Uterus (tissue), 4 donors: ENCODE measurements around the gene SPTLC3. TPM values are rescaled to one million over a fixed set of nuclear protein-coding genes. Genes with fewer than 3 reads are reported as not detected.

Experiments
- DNase-seq, 2 donors: peaks; one replicate each; pipeline ENCODE4 v3.0.0-alpha.2; 2019 to 2020
- H3K27ac ChIP-seq, 2 donors: fragments of 200-600 bp; sonication (generic); 1 replicate in 1 of 2; 2 replicates in 1 of 2; pipeline ENCODE4 v1.5.1; 2016 to 2018
- H3K27me3 ChIP-seq, 2 donors: fragments of 200-600 bp; sonication (generic); one replicate each; pipeline ENCODE4 v1.5.1; 2018 to 2019; ENCODE audit warnings: control low read depth in 1 of 2
- H3K36me3 ChIP-seq, 2 donors: fragments of 200-600 bp; sonication (generic); one replicate each; pipeline ENCODE4 v1.5.1; 2019; ENCODE audit warnings: control low read depth in 1 of 2
- H3K4me1 ChIP-seq, 2 donors: fragments of 200-600 bp; sonication (generic); one replicate each; pipeline ENCODE4 v1.5.1; 2018 to 2019; ENCODE audit warnings: control low read depth in 1 of 2
- H3K4me3 ChIP-seq, 2 donors: fragments of 200-600 bp; sonication (generic); 1 replicate in 1 of 2; 2 replicates in 1 of 2; pipeline ENCODE4 v1.5.1; 2018 to 2019; ENCODE audit warnings: mild to moderate bottlenecking in 1 of 2
- H3K9me3 ChIP-seq, 2 donors: fragments of 200-600 bp; sonication (generic); one replicate each; pipeline ENCODE4 v1.5.1; 2019; ENCODE audit warnings: control low read depth in 1 of 2
- CTCF ChIP-seq, 4 experiments: fragments of 200-600 bp in 2 of 4; fragments of 450-650 bp in 2 of 4; sonication (generic) in 2 of 4; IDR thresholded peaks; one replicate each; pipeline ENCODE4 v1.5.1; 2016 to 2019; ENCODE audit warnings: antibody characterized with exemption in 4 of 4, mild to moderate bottlenecking in 2 of 4, moderate library complexity in 1 of 4
- POLR2A ChIP-seq, 2 donors: fragments of 450-650 bp; IDR thresholded peaks; one replicate each; pipeline ENCODE4 v1.6.1; 2016; ENCODE audit warnings: antibody characterized with exemption in 2 of 2, mild to moderate bottlenecking in 1 of 2, moderate library complexity in 1 of 2
- intact Hi-C: fragments of 100-400 bp; cut with DNase I; formaldehyde crosslinking; loops from one replicate; pipeline ENCODE4 v1.15.1; 2023; ENCODE audit warnings: low total_unique reads
- total RNA-seq, 4 donors: library from RNA; depleted of rRNA in 3 of 4; stranded (reverse); fragments of >200 nt in 3 of 4; gene quantifications; one replicate each; pipeline versions ENCODE4 v1.1.0 to v1.2.4, GENCODE V29; 2014 to 2023
- donor health status: DM: yes; HTN: yes; CAD: no.

Gene SPTLC3
- total RNA-seq, 4 donors from 2014 or later, result 0.51 to 23.9 (median 4.5) TPM

GRCh38 chr20:13054011-13054410 lies 45.2 kb downstream of the SPTLC3 start:
- H3K27ac ChIP-seq, result no peak overlapping the region
- H3K4me1 ChIP-seq, result no peaks in the 10 kb centered on the region
- H3K36me3 ChIP-seq, result no peaks in the 10 kb centered on the region
- intact Hi-C loops, result no loop called here
- no peaks in the 10 kb centered on the region for H3K9me3 ChIP-seq
- H3K27me3 ChIP-seq, result no peaks in the 10 kb centered on the region
- H3K4me3 ChIP-seq, result no peak overlapping the region
- TF ChIP-seq CTCF (IDR thresholded peaks at IDR 0.05), result no peak
- no peak for TF ChIP-seq POLR2A (IDR thresholded peaks at IDR 0.05)
- no peak for DNase-seq

DNA sequence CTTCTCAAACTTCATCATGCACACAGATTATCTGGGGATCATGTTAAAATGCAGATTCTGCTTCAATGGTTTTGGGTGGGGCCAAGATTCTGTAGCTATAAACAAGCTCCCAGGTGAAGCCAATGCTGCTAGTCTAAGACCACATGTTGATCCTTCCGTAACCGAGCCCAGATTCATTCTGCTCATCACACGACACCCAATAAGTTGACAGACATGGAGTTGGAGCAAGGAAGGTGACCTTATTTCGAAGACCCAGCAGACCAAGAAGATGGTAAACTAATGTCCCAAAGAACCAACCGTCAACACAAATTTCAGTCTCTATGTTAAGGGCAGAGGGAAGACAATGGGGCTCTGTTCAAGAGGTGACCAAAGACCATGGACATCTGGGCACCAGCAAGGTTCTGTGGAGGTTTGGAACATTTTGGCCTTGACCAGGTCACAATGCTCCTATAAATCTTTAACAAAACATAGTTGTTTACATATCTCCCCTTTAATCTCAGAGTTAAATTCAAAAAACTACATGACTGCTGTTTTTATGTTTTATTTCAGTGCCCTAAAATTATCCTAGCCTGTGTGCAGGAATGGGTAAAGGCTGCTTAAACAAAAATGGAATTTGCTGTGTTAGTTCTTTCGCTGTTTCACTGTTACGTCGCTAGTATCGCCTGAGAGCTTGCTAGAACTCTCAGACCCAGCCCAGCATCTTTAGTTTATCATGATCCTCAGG lies 50.1 kb downstream of the SPTLC3 start:
- Histone ChIP-seq H3K36me3 (no peaks in the 10 kb centered on the region), H3K4me1 (no peaks in the 10 kb centered on the region), H3K27ac (no peak overlapping the region), H3K9me3 (no peaks in the 10 kb centered on the region), H3K27me3 (no peaks in the 10 kb centered on the region), H3K4me3 (no peak overlapping the region)
- no peak for DNase-seq
- intact Hi-C loops, result no loop called here
- TF ChIP-seq POLR2A (IDR thresholded peaks at IDR 0.05) (no peak), CTCF (IDR thresholded peaks at IDR 0.05) (no peak)

DNA sequence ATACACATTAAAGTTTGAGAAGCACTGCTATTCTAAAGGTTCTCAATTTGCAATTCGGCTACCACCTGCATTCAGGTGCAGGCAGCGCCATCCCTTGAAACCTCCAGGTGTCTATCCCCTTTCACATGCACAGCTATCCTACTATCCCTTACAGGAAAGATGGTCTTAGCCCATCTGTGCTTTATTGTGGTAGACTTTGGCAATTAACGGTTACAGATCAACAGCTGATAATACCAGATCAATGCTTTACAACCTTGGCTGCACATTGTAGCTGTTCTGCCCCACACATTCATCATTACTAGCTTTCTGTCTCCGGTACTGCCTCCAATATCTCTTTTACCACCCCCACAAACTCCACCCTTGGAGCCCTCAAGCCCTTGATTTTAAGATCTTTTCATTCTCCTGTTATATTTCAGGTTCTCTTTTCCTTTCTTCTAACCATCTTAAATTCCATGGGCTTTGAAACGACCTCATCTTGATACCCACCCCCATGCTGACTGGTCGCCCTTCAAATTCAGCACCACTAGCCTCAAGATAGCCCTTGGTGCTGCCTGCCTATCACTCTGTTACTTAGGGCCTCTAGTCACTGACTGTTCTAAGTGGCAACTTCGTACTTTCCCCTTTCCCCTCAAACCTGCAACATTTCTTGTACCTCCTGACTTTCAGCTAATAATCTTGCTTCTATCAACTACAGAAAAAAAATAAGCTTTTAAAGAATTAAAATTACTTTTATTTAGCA lies 50.8 kb downstream of the SPTLC3 start:
- Histone ChIP-seq H3K27ac (no peak overlapping the region), H3K9me3 (no peaks in the 10 kb centered on the region), H3K27me3 (no peaks in the 10 kb centered on the region), H3K36me3 (no peaks in the 10 kb centered on the region), H3K4me3 (no peak overlapping the region), H3K4me1 (no peaks in the 10 kb centered on the region)
- DNase-seq, result no peak
- TF ChIP-seq CTCF (IDR thresholded peaks at IDR 0.05), result no peak
- intact Hi-C loops, result no loop called here

GRCh38 chr20:13060327-13060726 lies 51.6 kb downstream of the SPTLC3 start:
- no peaks in the 10 kb centered on the region for H3K27me3 ChIP-seq
- no peaks in the 10 kb centered on the region for H3K9me3 ChIP-seq
- H3K4me1 ChIP-seq, result no peaks in the 10 kb centered on the region
- H3K4me3 ChIP-seq, result no peak overlapping the region
- no peaks in the 10 kb centered on the region for H3K36me3 ChIP-seq
- no peak for DNase-seq
- no peak overlapping the region for H3K27ac ChIP-seq
- TF ChIP-seq CTCF (IDR thresholded peaks at IDR 0.05) (no peak), POLR2A (IDR thresholded peaks at IDR 0.05) (no peak)
- intact Hi-C loops, result no loop called here

- DNase-seq, result no peak
- H3K9me3 ChIP-seq, result no peaks in the 10 kb centered on the region
- intact Hi-C loops, result no loop called here
- H3K36me3 ChIP-seq, result no peaks in the 10 kb centered on the region
- no peak for TF ChIP-seq CTCF (IDR thresholded peaks at IDR 0.05)
- no peak for TF ChIP-seq POLR2A (IDR thresholded peaks at IDR 0.05)
- no peak overlapping the region for H3K27ac ChIP-seq
- no peaks in the 10 kb centered on the region for H3K4me1 ChIP-seq
- H3K27me3 ChIP-seq, result no peaks in the 10 kb centered on the region
- H3K4me3 ChIP-seq, result no peak overlapping the region
Measured at GRCh38 chr20:13061381-13061780, 52.6 kb downstream of the SPTLC3 start.
